HG02840 (cell line): ENCODE measurements around the gene ZDHHC11B.

Experiments
- ATAC-seq: cut with Tn5 transposase; IDR thresholded peaks from one replicate; pipeline ENCODE4 v1.9.1; 2021; ENCODE audit warnings: mild to moderate bottlenecking, moderate library complexity, moderate number of reproducible peaks; ENCODE audit not compliant: unreplicated experiment, low FRiP score

Gene ZDHHC11B

GRCh38 chr5:663436-664342 is 120.8 kb downstream of the ZDHHC11B start:
- ATAC-seq = no peak

GRCh38 chr5:662751-663435 is 121.6 kb downstream of the ZDHHC11B start:
- ATAC-seq = no peak

GRCh38 chr5:661891-662750 is 122.4 kb downstream of the ZDHHC11B start:
- ATAC-seq = no peak

- no peak for ATAC-seq
Observed at GRCh38 chr5:660491-661030, 124.0 kb downstream of the ZDHHC11B start.
